ENCODE results near the gene LRCH4.

DNA sequence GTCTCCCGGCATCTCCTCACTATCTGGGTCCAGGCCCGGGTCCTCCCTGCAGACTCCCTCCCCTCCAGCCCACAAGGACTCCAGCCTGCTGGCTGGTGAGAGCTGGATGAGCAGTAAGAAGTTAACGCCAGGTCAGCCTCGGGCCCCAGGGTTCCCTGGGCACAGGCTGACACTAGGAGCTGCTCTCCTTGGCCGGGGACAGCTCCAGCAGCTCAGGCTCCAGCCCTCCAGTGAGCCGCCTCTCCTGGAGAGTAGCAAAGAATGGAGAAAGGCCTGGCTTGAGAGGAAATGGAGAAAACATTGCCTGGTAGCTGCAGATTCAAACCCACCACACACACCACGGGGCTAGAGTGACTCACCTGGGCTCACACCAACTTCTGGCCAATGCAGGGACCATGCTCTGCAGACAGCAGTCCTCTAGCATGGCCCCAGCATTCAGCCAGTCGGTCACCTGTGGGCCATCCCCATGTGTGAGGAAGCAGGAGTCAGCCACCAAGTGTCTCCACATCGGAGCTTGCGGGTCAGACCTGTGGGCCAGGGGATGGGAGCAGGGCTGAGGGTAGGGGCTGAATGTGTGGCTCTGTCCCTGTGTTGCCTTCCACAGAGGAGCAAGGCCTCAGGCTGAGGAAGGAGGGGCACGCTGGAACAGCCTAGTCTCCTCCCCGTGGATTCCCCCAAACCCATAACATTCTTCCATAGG lies 18.7 kb downstream of the LRCH4 start:
- TF ChIP-seq, protein P1, sequence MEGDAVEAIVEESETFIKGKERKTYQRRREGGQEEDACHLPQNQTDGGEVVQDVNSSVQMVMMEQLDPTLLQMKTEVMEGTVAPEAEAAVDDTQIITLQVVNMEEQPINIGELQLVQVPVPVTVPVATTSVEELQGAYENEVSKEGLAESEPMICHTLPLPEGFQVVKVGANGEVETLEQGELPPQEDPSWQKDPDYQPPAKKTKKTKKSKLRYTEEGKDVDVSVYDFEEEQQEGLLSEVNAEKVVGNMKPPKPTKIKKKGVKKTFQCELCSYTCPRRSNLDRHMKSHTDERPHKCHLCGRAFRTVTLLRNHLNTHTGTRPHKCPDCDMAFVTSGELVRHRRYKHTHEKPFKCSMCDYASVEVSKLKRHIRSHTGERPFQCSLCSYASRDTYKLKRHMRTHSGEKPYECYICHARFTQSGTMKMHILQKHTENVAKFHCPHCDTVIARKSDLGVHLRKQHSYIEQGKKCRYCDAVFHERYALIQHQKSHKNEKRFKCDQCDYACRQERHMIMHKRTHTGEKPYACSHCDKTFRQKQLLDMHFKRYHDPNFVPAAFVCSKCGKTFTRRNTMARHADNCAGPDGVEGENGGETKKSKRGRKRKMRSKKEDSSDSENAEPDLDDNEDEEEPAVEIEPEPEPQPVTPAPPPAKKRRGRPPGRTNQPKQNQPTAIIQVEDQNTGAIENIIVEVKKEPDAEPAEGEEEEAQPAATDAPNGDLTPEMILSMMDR (IDR thresholded peaks at IDR 0.05): no peak
- no peak for TF ChIP-seq POLR2AphosphoS5 (IDR thresholded peaks at IDR 0.05)
